Measurements from ENCODE around the gene ADAR. TPM values are rescaled to one million over a fixed set of nuclear protein-coding genes. Genes with fewer than 3 reads are reported as not detected.

Gene ADAR
- total RNA-seq, 3 donors from 2014 or later = 127 to 149 (median 137) TPM

DNA sequence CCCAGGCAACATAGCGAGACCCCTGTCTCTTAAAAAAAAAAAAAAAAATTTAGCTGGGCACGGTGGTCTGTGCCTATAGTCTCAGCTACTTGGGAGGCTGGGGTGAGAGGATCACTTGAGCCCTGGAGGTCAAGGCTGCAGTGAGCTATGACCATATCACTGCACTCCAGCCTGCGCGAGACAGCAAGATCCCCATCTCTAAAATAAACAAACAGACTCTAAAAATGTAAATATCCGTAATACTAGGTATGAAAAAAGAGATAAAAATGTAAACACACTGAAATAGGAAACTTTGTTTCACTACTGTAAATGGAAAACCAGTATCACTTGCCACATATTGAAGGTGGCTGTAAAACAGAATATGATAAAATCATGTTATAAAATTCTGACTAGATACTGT lies 17.2 kb downstream of the ADAR start:
- no peaks in the 10 kb centered on the region for H3K9me3 ChIP-seq
- TF ChIP-seq, protein P1, sequence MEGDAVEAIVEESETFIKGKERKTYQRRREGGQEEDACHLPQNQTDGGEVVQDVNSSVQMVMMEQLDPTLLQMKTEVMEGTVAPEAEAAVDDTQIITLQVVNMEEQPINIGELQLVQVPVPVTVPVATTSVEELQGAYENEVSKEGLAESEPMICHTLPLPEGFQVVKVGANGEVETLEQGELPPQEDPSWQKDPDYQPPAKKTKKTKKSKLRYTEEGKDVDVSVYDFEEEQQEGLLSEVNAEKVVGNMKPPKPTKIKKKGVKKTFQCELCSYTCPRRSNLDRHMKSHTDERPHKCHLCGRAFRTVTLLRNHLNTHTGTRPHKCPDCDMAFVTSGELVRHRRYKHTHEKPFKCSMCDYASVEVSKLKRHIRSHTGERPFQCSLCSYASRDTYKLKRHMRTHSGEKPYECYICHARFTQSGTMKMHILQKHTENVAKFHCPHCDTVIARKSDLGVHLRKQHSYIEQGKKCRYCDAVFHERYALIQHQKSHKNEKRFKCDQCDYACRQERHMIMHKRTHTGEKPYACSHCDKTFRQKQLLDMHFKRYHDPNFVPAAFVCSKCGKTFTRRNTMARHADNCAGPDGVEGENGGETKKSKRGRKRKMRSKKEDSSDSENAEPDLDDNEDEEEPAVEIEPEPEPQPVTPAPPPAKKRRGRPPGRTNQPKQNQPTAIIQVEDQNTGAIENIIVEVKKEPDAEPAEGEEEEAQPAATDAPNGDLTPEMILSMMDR (IDR thresholded peaks at IDR 0.05) = no peak
- intact Hi-C loops (cut with DNase I, micrococcal nuclease) = no loop called here
- DNase-seq = no peak
- ATAC-seq = no peak
- no peak overlapping the region for H3K4me3 ChIP-seq
- H3K36me3 ChIP-seq (ENCODE audit: low read depth) = peaks cover 38% of the 10 kb centered on the region
- H3K4me1 ChIP-seq (ENCODE audit: low read depth) = no peaks in the 10 kb centered on the region

DNA sequence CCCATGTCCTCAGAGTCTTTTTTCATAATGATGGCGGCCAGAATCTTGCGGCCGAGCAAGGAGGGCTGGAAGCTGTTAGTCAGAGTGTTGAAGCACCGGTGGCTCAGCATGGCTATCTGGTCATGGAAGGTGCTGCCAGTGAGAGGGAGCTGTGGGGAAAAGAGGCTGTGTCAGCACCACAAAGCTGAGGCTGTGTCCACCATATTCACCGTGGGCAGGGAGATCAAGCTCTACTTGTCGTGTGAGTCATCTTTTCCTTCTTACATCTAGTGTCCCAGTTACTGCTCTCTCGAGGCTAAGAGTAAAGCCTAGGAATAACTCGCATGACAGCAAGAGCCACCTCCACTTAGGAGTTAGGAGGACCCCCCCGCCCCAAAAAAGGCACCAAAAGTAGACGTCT lies 18.2 kb downstream of the ADAR start:
- no peaks in the 10 kb centered on the region for H3K9me3 ChIP-seq
- TF ChIP-seq, protein P1 (IDR thresholded peaks at IDR 0.05) = no peak
- H3K36me3 ChIP-seq (ENCODE audit: low read depth) = peaks cover 48% of the 10 kb centered on the region
- intact Hi-C loops (cut with DNase I, micrococcal nuclease) = no loop called here
- DNase-seq = no peak
- no peaks in the 10 kb centered on the region for H3K4me1 ChIP-seq (ENCODE audit: low read depth)
- no peak for ATAC-seq
- no peak overlapping the region for H3K4me3 ChIP-seq

DNA sequence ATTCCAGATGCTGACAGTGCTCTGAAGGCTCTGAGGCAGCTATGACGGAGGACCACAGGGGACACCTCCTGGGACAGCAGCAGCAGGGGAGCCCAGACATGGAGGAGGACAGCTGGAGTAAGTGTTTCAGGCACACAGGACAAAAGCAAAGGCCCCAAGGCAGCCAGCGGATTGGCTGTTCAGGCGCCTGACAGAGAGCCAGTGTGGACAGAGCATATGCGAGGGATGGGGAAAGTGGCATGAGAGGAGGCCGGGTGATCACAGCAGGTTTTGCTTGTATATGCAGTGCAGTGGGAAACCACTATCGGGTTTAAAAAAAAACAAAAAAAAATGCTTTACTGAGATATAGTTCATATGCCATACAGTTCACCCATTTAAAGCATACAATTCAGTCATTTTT lies 21.3 kb downstream of the ADAR start:
- Histone ChIP-seq H3K4me1 (ENCODE audit: low read depth) (no peaks in the 10 kb centered on the region), H3K9me3 (no peaks in the 10 kb centered on the region), H3K36me3 (ENCODE audit: low read depth) (peaks cover 49% of the 10 kb centered on the region), H3K4me3 (no peak overlapping the region)
- DNase-seq (no peak), ATAC-seq (no peak)
- TF ChIP-seq, protein P1 (IDR thresholded peaks at IDR 0.05) = no peak
- intact Hi-C loops (cut with DNase I, micrococcal nuclease) = no loop called here

DNA sequence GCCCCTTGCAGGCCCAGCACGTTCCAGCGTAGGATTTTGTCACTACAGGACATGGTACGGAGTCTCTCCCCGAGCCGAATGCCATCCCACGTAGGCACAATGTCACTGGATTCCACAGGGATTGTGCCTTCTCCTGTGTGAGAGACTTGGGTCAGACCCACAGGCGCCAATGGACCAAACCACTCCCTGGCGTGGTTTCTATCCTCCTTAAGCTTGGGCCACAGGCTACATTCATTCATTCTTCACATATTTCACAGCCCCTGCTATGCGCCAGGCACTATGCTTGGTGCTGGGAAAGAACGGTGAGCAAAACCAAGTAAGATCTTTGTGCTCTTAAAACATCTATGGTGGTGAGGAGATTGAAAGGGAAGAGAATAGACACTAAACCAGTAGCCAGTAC lies 21.8 kb downstream of the ADAR start:
- ATAC-seq = no peak
- peaks cover 49% of the 10 kb centered on the region for H3K36me3 ChIP-seq (ENCODE audit: low read depth)
- intact Hi-C loops (cut with DNase I, micrococcal nuclease) = no loop called here
- H3K4me3 ChIP-seq = no peak overlapping the region
- TF ChIP-seq, protein P1 (IDR thresholded peaks at IDR 0.05) = no peak
- DNase-seq = no peak
- no peaks in the 10 kb centered on the region for H3K4me1 ChIP-seq (ENCODE audit: low read depth)
- no peaks in the 10 kb centered on the region for H3K9me3 ChIP-seq

DNA sequence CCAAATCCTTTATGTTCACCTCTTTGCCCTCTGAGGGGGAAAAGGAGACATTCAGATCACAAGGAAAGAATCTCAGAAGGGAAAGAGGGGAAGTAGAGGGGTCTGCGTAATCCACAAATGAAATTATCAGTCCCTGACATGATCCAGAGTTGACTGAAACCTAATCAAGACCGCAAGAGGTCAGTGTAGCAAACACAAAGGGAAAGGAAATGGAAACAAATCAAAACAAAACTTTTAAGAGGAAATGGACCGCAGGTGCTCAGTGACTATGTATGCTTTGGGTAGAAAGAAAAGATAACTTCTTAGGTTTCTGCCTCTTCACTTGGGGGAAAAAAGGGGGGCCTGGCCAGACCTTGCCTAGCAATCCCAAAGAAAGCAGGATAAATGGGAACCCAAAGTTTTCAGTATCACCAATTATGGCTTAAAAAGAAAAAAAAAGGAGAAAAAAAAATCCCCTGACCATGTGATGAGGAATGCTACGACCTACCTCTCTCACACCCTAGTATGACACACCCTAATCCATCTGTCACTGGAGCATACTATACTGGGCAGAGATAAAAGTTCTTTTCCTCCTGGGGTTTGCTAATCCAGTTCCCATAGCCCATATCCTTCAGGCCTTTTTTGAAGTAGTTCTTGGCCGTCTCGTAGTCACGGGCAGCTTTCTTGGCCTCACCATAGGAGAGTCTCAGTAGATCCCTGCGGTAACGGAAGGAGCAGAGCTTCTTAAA lies 23.6 kb downstream of the ADAR start:
- intact Hi-C loops (cut with DNase I, micrococcal nuclease) = no loop called here
- TF ChIP-seq, protein P1 (IDR thresholded peaks at IDR 0.05) = no peak
- DNase-seq = no peak
- H3K4me3 ChIP-seq = no peak overlapping the region
- peaks cover 49% of the 10 kb centered on the region for H3K36me3 ChIP-seq (ENCODE audit: low read depth)
- H3K9me3 ChIP-seq = no peaks in the 10 kb centered on the region
- ATAC-seq = no peak
- H3K4me1 ChIP-seq (ENCODE audit: low read depth) = no peaks in the 10 kb centered on the region

Data from mucosa of descending colon (tissue), 3 donors.